Measurements from ENCODE around the gene DUSP9.
"Not testable (repeated sequence)": the region's sequence is repeated elsewhere in the genome, so short reads cannot be mapped to it uniquely, and the experiment has no call there.

The DUSP9 gene

GRCh38 chrX:153674219-153674851, 27.3 kb downstream of the DUSP9 start:
- DNase-seq, result no peak

GRCh38 chrX:153681175-153681574, 34.2 kb downstream of the DUSP9 start:
- DNase-seq, result no peak

GRCh38 chrX:153683486-153683885, 36.5 kb downstream of the DUSP9 start:
- DNase-seq, result not testable (repeated sequence)

GRCh38 chrX:153684467-153685155, 37.6 kb downstream of the DUSP9 start:
- no peak for DNase-seq

GRCh38 chrX:153685156-153685536, 38.1 kb downstream of the DUSP9 start:
- DNase-seq, result no peak

GRCh38 chrX:153685751-153686696, 39.0 kb downstream of the DUSP9 start:
- DNase-seq, result no peak

- no peak for DNase-seq
Observed at GRCh38 chrX:153686711-153687110, 39.7 kb downstream of the DUSP9 start.

GRCh38 chrX:153687121-153688039, 40.4 kb downstream of the DUSP9 start, which contains the start of gene SLC6A8:
Gene SLC6A8, plus strand, starts transcription at chrX:153687926. Its CDS starts 649 bp downstream, at chrX:153688575.
- peak; percentile 4 for DNase-seq

- DNase-seq, result no peak
Observed at GRCh38 chrX:153688071-153688470, 41.1 kb downstream of the DUSP9 start.

- DNase-seq, result no peak
Observed at GRCh38 chrX:153688506-153688905, 41.5 kb downstream of the DUSP9 start.

GRCh38 chrX:153688911-153689590, 42.0 kb downstream of the DUSP9 start:
- DNase-seq, result no peak

GRCh38 chrX:153689654-153690465, 42.9 kb downstream of the DUSP9 start:
- DNase-seq, result no peak

GRCh38 chrX:153690466-153690865, 43.5 kb downstream of the DUSP9 start:
- no peak for DNase-seq

- not testable (repeated sequence) for DNase-seq
Observed at GRCh38 chrX:153691032-153691827, 44.2 kb downstream of the DUSP9 start.

- DNase-seq, result no peak
Observed at GRCh38 chrX:153692003-153692402, 45.0 kb downstream of the DUSP9 start.

GRCh38 chrX:153692611-153693156, 45.7 kb downstream of the DUSP9 start:
- DNase-seq, result no peak

- no peak for DNase-seq
Observed at GRCh38 chrX:153693216-153694086, 46.4 kb downstream of the DUSP9 start.

GRCh38 chrX:153694256-153694655, 47.3 kb downstream of the DUSP9 start:
- not testable (repeated sequence) for DNase-seq
